GM19455 (cell line): Measurements from ENCODE around the gene LENEP.

Experiments used
- ATAC-seq: cut with Tn5 transposase; IDR thresholded peaks from one replicate; pipeline ENCODE4 v1.9.1; 2021; ENCODE audit not compliant: unreplicated experiment

LENEP gene

GRCh38 chr1:154960446-154961136 is 32.8 kb upstream of the LENEP start:
- ATAC-seq = no peak

- ATAC-seq = peak; percentile 81
These were observed 31.9 kb upstream of the LENEP start, which contains the start of gene PYGO2 for GRCh38 chr1:154961207-154962155. PYGO2 (minus strand) TSS chr1:154961782; CDS start chr1:154961576, 206 bp downstream.

DNA sequence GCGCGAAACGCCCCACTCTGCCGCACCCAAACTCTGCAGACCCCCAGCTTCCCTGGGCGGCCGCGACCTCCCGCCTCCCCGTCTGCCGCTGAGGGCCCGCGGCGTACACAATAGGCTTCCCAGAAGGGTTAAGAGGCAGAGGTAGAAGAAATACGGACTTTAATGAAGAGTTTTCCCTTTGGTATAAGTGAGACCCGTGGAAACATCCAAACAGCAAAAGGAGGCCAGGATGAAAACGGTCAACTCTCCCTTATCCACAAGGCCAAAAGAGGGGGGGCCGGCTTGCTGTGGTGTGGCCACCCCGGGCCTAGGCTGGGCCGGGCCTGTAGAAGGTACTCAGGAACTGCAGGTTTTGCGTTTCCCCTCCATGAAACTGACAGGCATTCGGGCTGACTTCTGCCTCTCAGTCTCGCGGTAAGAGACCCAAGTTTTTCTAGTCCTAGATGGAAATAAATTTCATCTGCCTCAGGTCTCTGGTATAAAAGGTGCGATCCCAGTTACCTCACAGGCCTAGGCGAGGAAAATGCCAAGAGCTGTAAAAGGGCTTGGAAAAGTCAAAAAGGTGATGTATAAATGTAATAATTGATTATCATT is 31.1 kb upstream of the LENEP start:
- ATAC-seq = peak; percentile 11

GRCh38 chr1:154962795-154963330 is 30.5 kb upstream of the LENEP start:
- no peak for ATAC-seq

DNA sequence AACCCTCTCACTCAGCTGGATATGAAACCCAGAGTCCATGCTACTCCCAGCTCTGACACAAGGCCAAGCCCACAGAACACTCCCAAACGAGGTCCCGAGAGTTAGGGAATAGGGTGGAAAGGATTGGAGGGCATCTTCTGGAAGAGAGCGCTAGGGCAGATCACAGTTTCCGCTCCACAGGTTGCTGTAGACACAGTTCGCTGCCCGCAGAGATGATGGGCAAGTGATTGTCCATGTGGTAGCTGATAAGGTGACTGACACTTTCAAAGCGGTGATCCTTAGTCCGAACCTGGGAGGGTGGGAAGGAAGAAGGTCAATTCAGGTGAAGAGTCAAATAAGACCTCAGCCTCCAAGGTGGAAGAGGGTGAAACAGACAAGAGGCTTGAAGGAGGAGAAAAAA is 29.7 kb upstream of the LENEP start:
- no peak for ATAC-seq

DNA sequence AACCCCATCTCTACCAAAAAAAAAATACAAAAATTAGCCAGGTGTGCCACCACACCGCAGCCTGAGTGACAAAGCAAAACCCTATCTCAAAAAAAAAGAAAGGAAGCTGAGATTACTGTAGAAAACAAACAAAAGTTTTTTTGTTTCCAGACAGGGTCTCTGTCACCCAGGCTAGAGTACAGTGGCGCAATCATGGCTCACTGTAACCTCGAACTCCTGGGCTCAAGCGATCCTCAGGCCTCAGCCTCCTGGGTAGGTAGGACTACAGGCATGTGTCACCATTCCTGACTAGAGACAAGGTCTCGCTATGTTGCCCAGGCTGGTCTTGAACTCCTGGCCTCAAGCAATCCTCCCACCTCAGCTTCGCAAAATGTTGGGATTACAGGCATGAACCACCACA is 29.0 kb upstream of the LENEP start:
- no peak for ATAC-seq

DNA sequence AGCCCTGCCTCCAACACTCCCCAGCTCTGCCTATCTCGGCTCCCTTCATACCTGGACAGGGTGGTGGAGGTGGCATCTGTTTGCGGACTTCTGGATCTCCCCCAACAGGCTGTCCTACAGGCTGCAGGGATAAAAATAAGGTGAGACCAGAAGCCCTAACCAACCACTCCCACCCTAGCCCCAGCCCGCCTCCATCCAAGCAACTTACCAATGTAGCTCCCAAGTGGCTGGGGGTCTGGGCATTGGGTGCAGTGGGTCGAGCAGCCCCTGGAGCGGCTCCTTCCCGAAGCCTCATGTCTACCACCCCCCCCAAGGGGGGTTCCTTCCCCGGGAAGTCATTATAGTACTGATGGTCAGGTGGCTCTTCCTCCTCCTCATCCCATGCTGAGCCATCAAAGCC is 27.3 kb upstream of the LENEP start:
- ATAC-seq = no peak

DNA sequence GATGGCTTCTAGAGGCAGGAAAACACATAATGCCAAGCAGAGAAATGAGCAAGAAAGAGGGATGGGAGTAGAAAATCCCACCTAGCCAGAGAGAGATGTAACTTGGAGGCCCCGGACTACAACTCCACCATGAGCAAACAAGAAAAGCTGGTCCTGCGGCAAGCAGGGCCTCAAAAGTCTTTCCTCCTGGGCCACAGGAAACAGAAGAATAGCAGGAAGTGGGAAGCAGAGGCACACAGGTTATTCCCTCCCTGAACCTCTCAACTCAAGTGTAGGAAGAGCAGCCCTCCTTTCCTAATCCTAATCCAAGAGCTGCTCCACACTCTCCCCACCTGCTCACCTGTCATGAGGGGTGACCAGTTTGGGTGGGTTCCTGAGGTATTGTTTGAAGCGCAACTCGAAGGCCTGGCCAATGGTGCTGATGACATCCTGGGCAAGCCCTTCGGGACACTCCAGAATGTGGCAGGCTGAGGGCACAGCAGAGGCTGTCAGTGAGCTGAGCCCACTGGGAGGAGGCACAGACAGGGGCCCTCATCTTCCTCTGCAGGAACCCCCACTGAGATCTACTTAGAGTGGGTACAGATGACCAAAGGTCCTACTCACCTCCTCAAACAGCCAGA is 25.9 kb upstream of the LENEP start:
- ATAC-seq = no peak

- no peak for ATAC-seq
These were observed 24.7 kb upstream of the LENEP start for GRCh38 chr1:154968731-154969130.

- ATAC-seq = no peak
These were observed 24.1 kb upstream of the LENEP start for GRCh38 chr1:154969246-154969645.

- ATAC-seq = no peak
These were observed 23.4 kb upstream of the LENEP start for GRCh38 chr1:154969860-154970452.

DNA sequence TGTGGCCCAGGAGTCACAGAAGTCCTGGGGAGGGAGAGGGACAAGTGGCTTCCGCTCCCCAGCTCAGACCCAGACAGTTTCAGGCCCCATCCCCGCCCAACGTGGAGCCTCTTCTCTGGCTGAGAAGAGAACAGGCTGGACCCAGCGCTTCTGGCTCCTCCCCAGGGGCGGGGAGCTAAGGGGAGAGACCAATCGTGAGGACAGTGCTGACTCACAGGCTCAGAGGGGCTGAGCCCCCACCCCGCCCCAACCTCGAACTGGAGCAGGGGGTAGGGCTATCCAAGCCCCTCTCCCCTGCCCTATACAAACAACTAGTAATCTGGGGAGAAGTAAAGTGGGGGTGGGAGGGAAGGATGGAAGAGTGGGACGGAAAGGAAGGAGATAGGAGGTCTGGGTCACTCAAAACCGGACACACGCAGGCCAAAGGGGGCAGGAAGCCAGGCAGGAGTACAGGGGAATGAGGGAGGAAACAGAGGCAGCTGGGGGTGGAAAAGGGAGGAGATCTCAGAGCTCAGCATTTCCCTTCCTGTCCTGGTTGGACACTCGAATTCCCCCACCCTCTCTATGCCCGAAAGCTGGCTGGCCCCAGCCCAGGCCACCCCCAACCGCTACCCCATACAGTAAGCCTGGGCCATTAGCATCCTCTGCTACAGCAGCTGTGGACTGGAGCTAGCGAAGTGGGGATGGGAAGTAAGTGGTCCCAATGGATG is 22.6 kb upstream of the LENEP start, which contains the start of gene SHC1:
SHC1 (minus strand) TSS at position 117 of the 710 bp plus-strand sequence. CDS start 221 bp downstream, outside the sequence.
- ATAC-seq = no peak

DNA sequence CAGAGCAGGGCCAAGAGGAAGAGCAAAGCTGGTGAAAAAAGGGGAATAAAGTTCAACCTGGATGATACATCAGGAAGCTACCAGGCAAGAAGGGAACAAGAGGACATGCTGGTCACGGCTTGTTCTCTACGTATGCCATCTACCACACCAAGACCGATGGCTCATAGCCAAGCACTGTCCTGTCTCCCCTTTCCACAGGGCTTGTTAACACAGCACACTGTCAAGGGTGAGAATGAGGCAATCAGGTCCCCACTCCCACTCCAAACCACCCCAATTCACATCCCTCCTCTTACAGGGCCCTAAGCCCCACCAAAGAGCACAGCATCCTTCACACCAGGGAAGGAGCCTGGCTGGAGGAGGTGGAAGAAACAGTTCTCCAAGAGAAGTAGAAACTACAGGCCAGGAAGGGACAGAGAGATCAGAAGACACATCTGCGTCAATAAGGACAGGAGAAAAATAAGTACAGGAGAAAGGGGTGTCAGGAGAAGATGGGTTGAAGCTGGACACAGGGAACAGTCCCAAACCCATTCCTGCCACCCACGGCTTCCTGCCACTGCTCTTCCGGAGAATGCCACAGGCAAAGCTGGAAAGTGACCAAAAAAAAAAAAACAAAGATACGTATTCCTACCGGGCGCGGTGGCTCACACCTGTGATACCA is 21.9 kb upstream of the LENEP start:
- ATAC-seq = no peak

DNA sequence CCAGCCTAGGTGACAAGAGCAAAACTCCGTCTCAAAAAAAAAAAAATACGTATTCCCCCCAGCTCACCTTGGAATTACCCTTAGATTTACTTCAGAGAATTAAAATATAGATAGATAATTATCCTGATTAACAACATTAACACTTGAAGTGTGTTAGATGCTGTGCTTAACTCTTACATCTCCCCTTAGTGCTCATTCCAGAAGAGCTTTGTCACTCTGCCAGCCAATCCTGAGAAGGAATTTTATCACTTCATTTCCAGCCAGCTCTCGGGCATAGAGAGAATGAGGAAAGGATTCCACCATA is 21.2 kb upstream of the LENEP start:
- no peak for ATAC-seq

DNA sequence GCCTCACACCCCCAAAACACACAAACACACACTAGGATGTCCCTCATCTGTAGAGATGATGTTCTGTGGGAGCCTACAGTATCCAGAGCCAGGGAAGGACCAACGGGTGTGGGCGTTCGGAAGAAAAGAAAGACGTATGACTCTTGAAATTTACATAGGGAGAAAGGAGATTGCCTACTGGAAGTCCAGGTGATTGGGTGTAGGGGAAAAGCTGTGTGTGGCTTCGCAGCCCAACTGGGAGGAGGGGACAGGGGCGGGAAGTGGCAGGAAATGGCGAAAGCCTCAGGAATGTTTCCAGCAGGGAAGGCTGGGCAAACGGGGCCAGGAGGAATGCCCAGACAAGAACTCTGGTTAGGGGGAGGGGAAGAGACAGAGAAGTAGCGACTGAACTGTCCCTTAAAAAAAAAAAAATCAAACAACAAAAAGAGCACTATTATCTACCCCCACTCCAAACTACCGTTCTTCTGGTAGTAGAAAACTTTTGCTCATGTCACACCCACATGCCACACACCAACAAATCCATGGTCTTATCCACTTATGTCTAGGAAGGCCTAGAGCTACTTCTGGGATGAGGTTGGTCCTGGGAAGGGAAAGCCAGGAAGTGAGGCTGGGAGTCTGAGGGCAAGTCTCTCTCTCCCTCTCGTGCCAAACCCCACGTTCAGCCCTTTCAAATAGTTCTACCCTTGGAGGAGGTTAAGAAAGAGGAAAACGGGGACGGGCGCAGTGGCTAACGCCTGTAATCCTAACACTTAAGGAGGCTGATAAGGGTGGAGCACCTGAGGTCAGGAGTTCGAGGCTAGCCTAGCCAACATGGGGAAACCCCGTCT is 20.7 kb upstream of the LENEP start:
- ATAC-seq = no peak

- no peak for ATAC-seq
These were observed 19.9 kb upstream of the LENEP start for GRCh38 chr1:154973344-154974101.

GRCh38 chr1:154974102-154974807 is 19.1 kb upstream of the LENEP start, which contains the start of gene CKS1B:
CKS1B (plus strand) TSS chr1:154974681; CDS start chr1:154974746, 65 bp downstream.
- peak; percentile 73 for ATAC-seq
